Body of pancreas (tissue), 4 donors: ENCODE measurements around the gene PSMG3.

Source experiments
- POLR2A ChIP-seq, 3 donors: fragments of 450-650 bp; IDR thresholded peaks; one replicate each; pipeline ENCODE4 v1.6.1; 2016; ENCODE audit warnings: antibody characterized with exemption in 3 of 3, mild to moderate bottlenecking in 2 of 3
- TF ChIP-seq, protein P1 (sequence below), 7 experiments: fragments of 450-650 bp in 4 of 7; fragments of 200-600 bp in 3 of 7; sonication (generic) in 3 of 7; IDR thresholded peaks; one replicate each; pipeline ENCODE4 v1.5.1; 2016 to 2019; ENCODE audit warnings: antibody characterized with exemption in 7 of 7

DNA sequence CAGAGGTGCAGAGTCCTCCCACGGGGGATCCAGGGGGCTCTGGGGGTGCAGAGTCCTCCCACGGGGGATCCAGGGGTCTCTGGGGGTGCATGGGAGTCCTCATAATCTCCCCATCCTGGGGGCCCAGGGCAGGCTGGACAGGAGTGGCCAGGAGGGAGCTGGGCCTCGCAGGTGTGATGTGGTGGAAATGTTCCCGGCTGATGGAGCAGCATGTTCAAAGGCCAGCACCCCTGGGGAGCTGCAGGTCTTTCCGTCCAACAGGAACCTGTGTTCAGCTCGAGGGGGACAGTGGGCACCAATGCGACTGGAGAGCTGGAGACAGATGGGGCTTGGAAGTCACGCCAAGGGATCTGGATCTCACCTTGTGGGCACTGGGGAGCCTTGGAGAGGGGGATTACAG lies 38.5 kb upstream of the PSMG3 start:
- TF ChIP-seq, protein P1, sequence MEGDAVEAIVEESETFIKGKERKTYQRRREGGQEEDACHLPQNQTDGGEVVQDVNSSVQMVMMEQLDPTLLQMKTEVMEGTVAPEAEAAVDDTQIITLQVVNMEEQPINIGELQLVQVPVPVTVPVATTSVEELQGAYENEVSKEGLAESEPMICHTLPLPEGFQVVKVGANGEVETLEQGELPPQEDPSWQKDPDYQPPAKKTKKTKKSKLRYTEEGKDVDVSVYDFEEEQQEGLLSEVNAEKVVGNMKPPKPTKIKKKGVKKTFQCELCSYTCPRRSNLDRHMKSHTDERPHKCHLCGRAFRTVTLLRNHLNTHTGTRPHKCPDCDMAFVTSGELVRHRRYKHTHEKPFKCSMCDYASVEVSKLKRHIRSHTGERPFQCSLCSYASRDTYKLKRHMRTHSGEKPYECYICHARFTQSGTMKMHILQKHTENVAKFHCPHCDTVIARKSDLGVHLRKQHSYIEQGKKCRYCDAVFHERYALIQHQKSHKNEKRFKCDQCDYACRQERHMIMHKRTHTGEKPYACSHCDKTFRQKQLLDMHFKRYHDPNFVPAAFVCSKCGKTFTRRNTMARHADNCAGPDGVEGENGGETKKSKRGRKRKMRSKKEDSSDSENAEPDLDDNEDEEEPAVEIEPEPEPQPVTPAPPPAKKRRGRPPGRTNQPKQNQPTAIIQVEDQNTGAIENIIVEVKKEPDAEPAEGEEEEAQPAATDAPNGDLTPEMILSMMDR (IDR thresholded peaks at IDR 0.05), result no peak
- TF ChIP-seq POLR2A (IDR thresholded peaks at IDR 0.05), result no peak
